Left ventricle myocardium inferior (tissue), 1 donor: Measurements from ENCODE around the gene CLIC5. TPM values are rescaled to one million over a fixed set of nuclear protein-coding genes. Genes with fewer than 3 reads are reported as not detected.
A peak's percentile ranks its signal among the peaks of the same experiment; 100 is the strongest.

ENCODE experiments used
- DNase-seq: peaks from one replicate; pipeline ENCODE4 v3.0.0-alpha.2; 2020
- H3K27ac ChIP-seq: fragments of 200-600 bp; replicated peaks from 2 replicates; pipeline ENCODE4 v1.8.0; 2021
- H3K27me3 ChIP-seq: fragments of 200-600 bp; 2 replicates; pipeline ENCODE4 v1.8.0; 2021; ENCODE audit warnings: low read depth
- H3K36me3 ChIP-seq: fragments of 200-600 bp; 2 replicates; pipeline ENCODE4 v1.8.0; 2021
- H3K4me1 ChIP-seq: fragments of 200-600 bp; 2 replicates; pipeline ENCODE4 v1.8.0; 2021
- H3K4me3 ChIP-seq: fragments of 200-600 bp; 2 replicates; pipeline ENCODE4 v1.8.0; 2021; ENCODE audit warnings: mild to moderate bottlenecking, moderate library complexity
- H3K9me3 ChIP-seq: fragments of 200-600 bp; replicated peaks from 2 replicates; pipeline ENCODE4 v1.8.0; 2021
- CTCF ChIP-seq: fragments of 200-600 bp; IDR thresholded peaks from 2 replicates; pipeline ENCODE4 v1.8.0; 2021; ENCODE audit warnings: antibody characterized with exemption, mild to moderate bottlenecking, borderline replicate concordance
- intact Hi-C: fragments of 100-400 bp; cut with micrococcal nuclease; formaldehyde crosslinking; loops from one replicate; pipeline ENCODE4 v1.11.0; 2022
- long read RNA-seq: library from polyadenylated mRNA; unstranded; transcript quantifications from one replicate; pipeline ENCODE4 v2.0.0, GENCODE V29; 2021
- total RNA-seq: library from RNA; stranded (reverse); fragmentation: NEBNext Ultra II Directional; extraction: Animal tissue kit (Norgen Biotek cat#: 25700); gene quantifications from one replicate; pipeline ENCODE4 v1.2.1, GENCODE V29; 2021
- donor health status: DM: no; HTN: yes; CAD: no; lungs with severe emphysema.

Gene CLIC5
- 285 TPM for total RNA-seq
- long read RNA-seq, full-length matches to known transcripts: 38 of 202 reads
- long read RNA-seq, partial matches to known transcripts: 12 of 202 reads
- long read RNA-seq, other reads (novel, unspliced or antisense): 152 of 202 reads

- H3K4me3 ChIP-seq: peak within 1 kb of the TSS; percentile 79
- peak; percentile 77 for DNase-seq
- H3K27me3 ChIP-seq: peaks cover 8% of the 10 kb centered on the region
- TF ChIP-seq CTCF: no peak
- intact Hi-C loops: no loop called here
- peak within 1 kb of the TSS; percentile 96 for H3K27ac ChIP-seq
- H3K36me3 ChIP-seq: no peaks in the 10 kb centered on the region
- H3K9me3 ChIP-seq: peaks cover 6% of the 10 kb centered on the region
- H3K4me1 ChIP-seq: peaks cover 57% of the 10 kb centered on the region
Observed at GRCh38 chr6:46015119-46015968, at the start of gene CLIC5. CLIC5 (minus strand) TSS chr6:46015860; CDS start chr6:46015542, 318 bp downstream.

- no peak for DNase-seq
- TF ChIP-seq CTCF: no peak
- intact Hi-C loops: no loop called here
- H3K36me3 ChIP-seq: no peaks in the 10 kb centered on the region
- H3K27me3 ChIP-seq: no peaks in the 10 kb centered on the region
- H3K4me1 ChIP-seq: peaks cover 13% of the 10 kb centered on the region
- no peak overlapping the region for H3K4me3 ChIP-seq
- H3K9me3 ChIP-seq: peaks cover 10% of the 10 kb centered on the region
- H3K27ac ChIP-seq: no peak overlapping the region
Observed at GRCh38 chr6:46062991-46063390, 47.3 kb upstream of the CLIC5 start.

GRCh38 chr6:46062312-46062711 lies 46.7 kb upstream of the CLIC5 start:
- no peak for TF ChIP-seq CTCF

GRCh38 chr6:46061497-46061896 lies 45.8 kb upstream of the CLIC5 start:
- H3K9me3 ChIP-seq: peaks cover 16% of the 10 kb centered on the region
- H3K27me3 ChIP-seq: no peaks in the 10 kb centered on the region
- H3K4me1 ChIP-seq: peaks cover 13% of the 10 kb centered on the region
- no peak for DNase-seq
- no peak overlapping the region for H3K27ac ChIP-seq
- no peaks in the 10 kb centered on the region for H3K36me3 ChIP-seq
- H3K4me3 ChIP-seq: no peak overlapping the region
- no peak for TF ChIP-seq CTCF
- intact Hi-C loops: no loop called here

More at GRCh38 chr6:46062312-46062711, 46.7 kb upstream of the CLIC5 start:
- peaks cover 13% of the 10 kb centered on the region for H3K4me1 ChIP-seq
- DNase-seq: no peak
- peaks cover 14% of the 10 kb centered on the region for H3K9me3 ChIP-seq
- no peaks in the 10 kb centered on the region for H3K36me3 ChIP-seq
- intact Hi-C loops: no loop called here
- no peaks in the 10 kb centered on the region for H3K27me3 ChIP-seq
- no peak overlapping the region for H3K4me3 ChIP-seq
- no peak overlapping the region for H3K27ac ChIP-seq

GRCh38 chr6:46059608-46060007 lies 43.9 kb upstream of the CLIC5 start:
- H3K27ac ChIP-seq: no peak overlapping the region
- H3K4me1 ChIP-seq: peaks cover 18% of the 10 kb centered on the region
- no peak for TF ChIP-seq CTCF
- H3K4me3 ChIP-seq: no peak overlapping the region
- intact Hi-C loops: no loop called here
- no peak for DNase-seq
- peaks cover 16% of the 10 kb centered on the region for H3K9me3 ChIP-seq
- H3K36me3 ChIP-seq: no peaks in the 10 kb centered on the region
- H3K27me3 ChIP-seq: no peaks in the 10 kb centered on the region
